Cardiac fibroblast (primary cell): ENCODE data around the gene MYO9B.

Experiments
- DNase-seq, 2 donors: peaks; one replicate each; pipeline versions ENCODE4 v3.0.0 to v3.0.0-alpha.2; 2010; ENCODE audit warnings: low read depth in 2 of 2
- H3K4me3 ChIP-seq, 2 donors: replicated peaks in 1 of 2; 1 replicate in 1 of 2; 2 replicates in 1 of 2; pipeline ENCODE4 v1.5.1; 2011; ENCODE audit warnings: low read depth in 2 of 2, low read length in 2 of 2, mild to moderate bottlenecking in 2 of 2, moderate library complexity in 1 of 2
- CTCF ChIP-seq: IDR thresholded peaks from one replicate; pipeline ENCODE4 v1.5.1; 2011; ENCODE audit warnings: low read depth, mild to moderate bottlenecking, low read length, inconsistent platforms

Gene MYO9B

GRCh38 chr19:17145546-17146497 lies 70.2 kb downstream of the MYO9B start:
- no peak overlapping the region for H3K4me3 ChIP-seq
- no peak for TF ChIP-seq CTCF
- no peak for DNase-seq

DNA sequence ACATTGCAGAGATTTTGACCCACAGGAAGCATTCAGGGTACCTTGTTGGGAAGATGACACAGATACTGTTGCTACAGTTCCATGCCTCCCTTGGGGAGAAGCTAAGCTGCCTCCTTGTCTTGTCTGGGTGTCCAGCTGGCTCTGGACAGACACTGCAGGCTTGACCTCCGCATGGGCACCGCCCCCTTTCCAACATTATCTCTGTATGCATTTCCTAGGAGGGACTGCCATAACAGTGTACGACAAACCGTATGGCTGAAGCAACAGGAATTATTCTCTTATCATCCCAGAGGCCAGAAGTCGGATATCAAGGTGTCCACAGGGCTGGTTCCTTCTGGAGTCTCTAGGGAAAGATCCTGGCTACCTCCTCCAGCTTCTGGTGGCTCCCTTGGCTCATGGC lies 72.6 kb downstream of the MYO9B start:
- DNase-seq = no peak
- no peak overlapping the region for H3K4me3 ChIP-seq
- TF ChIP-seq CTCF = no peak

GRCh38 chr19:17149393-17150135 lies 74.0 kb downstream of the MYO9B start:
- no peak for TF ChIP-seq CTCF
- no peak overlapping the region for H3K4me3 ChIP-seq
- no peak for DNase-seq

DNA sequence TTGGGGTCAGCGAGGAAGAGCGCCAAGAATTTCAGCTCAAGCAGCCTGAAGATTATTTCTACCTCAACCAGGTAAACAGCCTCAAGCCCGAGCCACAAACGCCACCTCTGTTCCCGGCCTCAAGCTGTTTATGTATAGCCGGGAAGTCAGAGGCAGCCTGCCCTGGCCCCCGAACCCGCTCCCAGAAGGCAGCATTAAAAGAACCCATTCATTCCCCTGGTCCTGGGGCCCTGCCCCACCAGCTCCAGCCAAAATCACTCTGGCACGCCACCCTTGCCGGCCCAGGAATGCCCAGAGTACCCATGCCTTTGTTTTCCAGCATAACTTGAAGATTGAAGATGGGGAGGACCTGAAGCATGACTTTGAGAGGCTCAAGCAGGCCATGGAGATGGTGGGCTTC lies 78.4 kb downstream of the MYO9B start:
- no peak overlapping the region for H3K4me3 ChIP-seq
- no peak for TF ChIP-seq CTCF
- no peak for DNase-seq

GRCh38 chr19:17155251-17155650 lies 79.7 kb downstream of the MYO9B start:
- no peak for TF ChIP-seq CTCF
- DNase-seq = no peak
- no peak overlapping the region for H3K4me3 ChIP-seq

GRCh38 chr19:17156296-17156946 lies 80.8 kb downstream of the MYO9B start:
- no peak for DNase-seq
- no peak for TF ChIP-seq CTCF
- no peak overlapping the region for H3K4me3 ChIP-seq
